Measurements from ENCODE around the gene PIK3R6. TPM values are rescaled to one million over a fixed set of nuclear protein-coding genes. Genes with fewer than 3 reads are reported as not detected.

Gene PIK3R6
- total and polyA plus RNA-seq, 10 of the 15 experiments (the other 5 are each of a cell fraction or from before 2014, with no cell fraction given): 6.7 to 146 (median 68.2) TPM

DNA sequence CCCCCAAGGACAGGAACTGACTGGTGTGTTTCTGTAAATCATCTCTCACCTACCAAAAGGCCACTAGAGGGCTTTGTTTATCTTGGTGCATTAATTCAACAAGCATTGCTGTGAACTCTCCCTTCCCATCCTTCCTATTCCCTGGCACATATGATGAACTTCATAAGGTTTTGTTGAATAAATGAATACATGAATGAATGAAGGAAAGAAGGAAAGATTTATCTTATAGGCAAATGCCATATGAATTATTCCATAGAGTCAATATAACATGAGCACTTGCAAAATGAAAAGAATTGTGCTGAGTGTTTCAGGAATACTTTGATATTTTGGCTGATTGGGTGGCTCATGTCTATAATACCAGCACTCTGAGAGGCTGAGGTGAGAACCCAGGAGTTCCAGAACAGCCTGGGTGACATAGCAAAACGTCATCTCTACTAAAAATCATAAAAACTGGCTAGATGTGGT lies 113.5 kb downstream of the PIK3R6 start (continued):
- TF ChIP-seq, protein P1, sequence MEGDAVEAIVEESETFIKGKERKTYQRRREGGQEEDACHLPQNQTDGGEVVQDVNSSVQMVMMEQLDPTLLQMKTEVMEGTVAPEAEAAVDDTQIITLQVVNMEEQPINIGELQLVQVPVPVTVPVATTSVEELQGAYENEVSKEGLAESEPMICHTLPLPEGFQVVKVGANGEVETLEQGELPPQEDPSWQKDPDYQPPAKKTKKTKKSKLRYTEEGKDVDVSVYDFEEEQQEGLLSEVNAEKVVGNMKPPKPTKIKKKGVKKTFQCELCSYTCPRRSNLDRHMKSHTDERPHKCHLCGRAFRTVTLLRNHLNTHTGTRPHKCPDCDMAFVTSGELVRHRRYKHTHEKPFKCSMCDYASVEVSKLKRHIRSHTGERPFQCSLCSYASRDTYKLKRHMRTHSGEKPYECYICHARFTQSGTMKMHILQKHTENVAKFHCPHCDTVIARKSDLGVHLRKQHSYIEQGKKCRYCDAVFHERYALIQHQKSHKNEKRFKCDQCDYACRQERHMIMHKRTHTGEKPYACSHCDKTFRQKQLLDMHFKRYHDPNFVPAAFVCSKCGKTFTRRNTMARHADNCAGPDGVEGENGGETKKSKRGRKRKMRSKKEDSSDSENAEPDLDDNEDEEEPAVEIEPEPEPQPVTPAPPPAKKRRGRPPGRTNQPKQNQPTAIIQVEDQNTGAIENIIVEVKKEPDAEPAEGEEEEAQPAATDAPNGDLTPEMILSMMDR (IDR thresholded peaks at IDR 0.05 in 2 of 3, conservative IDR thresholded peaks at IDR 0.05 in 1 of 3; ENCODE audit: control insufficient read depth in 2 of 3, extremely low read depth in 1 of 3, insufficient read depth in 1 of 3, low read depth in 3 of 3, low read length in 3 of 3): peak; percentile 56 to 67 (median 58); a peak in 5 of 6 replicates
- TF ChIP-seq REST (IDR thresholded peaks at IDR 0.05; ENCODE audit: low read depth, low read length): no peak
- no peak for TF ChIP-seq SUZ12 (IDR thresholded peaks at IDR 0.05; ENCODE audit: unreplicated experiment)
- TF ChIP-seq MXI1 (IDR thresholded peaks at IDR 0.05; ENCODE audit: low read depth, low read length): no peak
- TF ChIP-seq RAD21 (IDR thresholded peaks at IDR 0.05; ENCODE audit: insufficient read depth, low read depth, low read length): peak; percentile 57
- no peak for TF ChIP-seq LARP7 (IDR thresholded peaks at IDR 0.05)

Data from GM12878 (cell line).